H9 (cell line): ENCODE measurements around the gene LPP. TPM values are rescaled to one million over a fixed set of nuclear protein-coding genes. Genes with fewer than 3 reads are reported as not detected.

Experiments
- DNase-seq: peaks from one replicate; pipeline ENCODE4 v3.0.0-alpha.2; 2017
- H2AFZ ChIP-seq: one replicate; pipeline ENCODE4 v1.6.1; 2013; ENCODE audit warnings: mild to moderate bottlenecking, low read length, control low read depth, moderate library complexity
- H2AK5ac ChIP-seq: 2 replicates; pipeline ENCODE4 v1.6.1; 2013; ENCODE audit warnings: low read length, control low read depth, mixed read lengths; ENCODE audit not compliant: insufficient read length
- H2BK120ac ChIP-seq: one replicate; pipeline ENCODE4 v1.6.1; 2013; ENCODE audit warnings: low read depth, mild to moderate bottlenecking, low read length, control low read depth, inconsistent platforms; ENCODE audit not compliant: poor library complexity, severe bottlenecking
- H2BK12ac ChIP-seq: 2 replicates; pipeline ENCODE4 v1.6.1; 2013; ENCODE audit warnings: low read length, control low read depth, mixed read lengths, low read depth; ENCODE audit not compliant: insufficient read length
- H2BK15ac ChIP-seq: 2 replicates; pipeline ENCODE4 v1.6.1; 2013; ENCODE audit warnings: low read depth, low read length, control low read depth
- H2BK20ac ChIP-seq: one replicate; pipeline ENCODE4 v1.6.1; 2013; ENCODE audit warnings: low read depth, mild to moderate bottlenecking, low read length, control low read depth, inconsistent platforms; ENCODE audit not compliant: poor library complexity, severe bottlenecking
- H2BK5ac ChIP-seq: 2 replicates; pipeline ENCODE4 v1.6.1; 2013; ENCODE audit warnings: low read length, control low read depth, mixed read lengths; ENCODE audit not compliant: insufficient read length
- H3K14ac ChIP-seq: 2 replicates; pipeline ENCODE4 v1.6.1; 2013; ENCODE audit warnings: low read length, control low read depth; ENCODE audit not compliant: insufficient read depth
- H3K18ac ChIP-seq: 2 replicates; pipeline ENCODE4 v1.6.1; 2013; ENCODE audit warnings: low read depth, mild to moderate bottlenecking, mixed read lengths, low read length, control low read depth; ENCODE audit not compliant: insufficient read length
- H3K23ac ChIP-seq: 2 replicates; pipeline ENCODE4 v1.6.1; 2013; ENCODE audit warnings: low read length, control low read depth, mixed read lengths, low read depth; ENCODE audit not compliant: insufficient read length
- H3K23me2 ChIP-seq: 2 replicates; pipeline ENCODE4 v1.6.1; 2013; ENCODE audit warnings: low read depth, mild to moderate bottlenecking, mixed read lengths, low read length, control low read depth; ENCODE audit not compliant: insufficient read length, poor library complexity, severe bottlenecking
- H3K27ac ChIP-seq: 2 replicates; pipeline ENCODE4 v1.5.1; 2013; ENCODE audit warnings: low read length, control low read depth, mixed read lengths, low read depth; ENCODE audit not compliant: insufficient read length
- H3K27me3 ChIP-seq: 2 replicates; pipeline ENCODE4 v1.6.1; 2013; ENCODE audit warnings: low read length, control low read depth, inconsistent platforms; ENCODE audit not compliant: insufficient read depth
- H3K4ac ChIP-seq: 2 replicates; pipeline ENCODE4 v1.6.1; 2013; ENCODE audit warnings: low read depth, mild to moderate bottlenecking, control low read depth, inconsistent platforms, low read length, moderate library complexity
- H3K4me1 ChIP-seq: 2 replicates; pipeline ENCODE4 v1.6.1; 2013; ENCODE audit warnings: low read length, control low read depth, inconsistent platforms; ENCODE audit not compliant: insufficient read depth
- H3K4me2 ChIP-seq: 2 replicates; pipeline ENCODE4 v1.6.1; 2013; ENCODE audit warnings: low read length, control low read depth, mixed read lengths; ENCODE audit not compliant: insufficient read length, insufficient read depth
- H3K56ac ChIP-seq: 2 replicates; pipeline ENCODE4 v1.6.1; 2013; ENCODE audit warnings: low read depth, mild to moderate bottlenecking, mixed read lengths, low read length, control low read depth; ENCODE audit not compliant: insufficient read length
- H3K79me1 ChIP-seq: 2 replicates; pipeline ENCODE4 v1.6.1; 2013; ENCODE audit warnings: low read depth, mild to moderate bottlenecking, moderate library complexity, low read length, control low read depth, inconsistent platforms; ENCODE audit not compliant: insufficient read depth, poor library complexity, severe bottlenecking
- H3K79me2 ChIP-seq: 2 replicates; pipeline ENCODE4 v1.6.1; 2013; ENCODE audit warnings: low read length, control low read depth, inconsistent platforms; ENCODE audit not compliant: insufficient read depth
- H3K9ac ChIP-seq: 2 replicates; pipeline ENCODE4 v1.6.1; 2013; ENCODE audit warnings: low read length, control low read depth, mixed read lengths; ENCODE audit not compliant: insufficient read length; ENCODE audit errors: extremely low read depth
- H3K9me3 ChIP-seq: one replicate; pipeline ENCODE4 v1.6.1; 2013; ENCODE audit warnings: low read depth, low read length, inconsistent platforms; ENCODE audit not compliant: control insufficient read depth
- H3T11ph ChIP-seq: one replicate; pipeline ENCODE4 v1.6.1; 2013; ENCODE audit warnings: mild to moderate bottlenecking, low read length, control low read depth, inconsistent platforms
- H4K20me1 ChIP-seq: one replicate; pipeline ENCODE4 v1.6.1; 2013; ENCODE audit not compliant: control insufficient read depth, insufficient read length, insufficient read depth
- H4K5ac ChIP-seq: 2 replicates; pipeline ENCODE4 v1.6.1; 2013; ENCODE audit warnings: low read depth, mild to moderate bottlenecking, mixed read lengths, low read length, control low read depth; ENCODE audit not compliant: insufficient read length
- H4K8ac ChIP-seq: replicated peaks from 2 replicates; pipeline ENCODE4 v1.6.1; 2013; ENCODE audit warnings: low read length, control low read depth, mixed read lengths, low read depth; ENCODE audit not compliant: insufficient read length
- H4K91ac ChIP-seq: 2 replicates; pipeline ENCODE4 v1.6.1; 2013; ENCODE audit warnings: low read depth, mild to moderate bottlenecking, moderate library complexity, mixed read lengths, low read length, control low read depth; ENCODE audit not compliant: insufficient read length
- H3K27ac Mint-ChIP-seq, 3 experiments: 2 replicates in 2 of 3; 3 replicates in 1 of 3; pipeline ENCODE4 v1.8.0; 2020 to 2021; ENCODE audit warnings: mixed read lengths in 3 of 3, mild to moderate bottlenecking in 1 of 3, moderate library complexity in 1 of 3
- H3K27me3 Mint-ChIP-seq: 2 replicates; pipeline ENCODE4 v1.8.0; 2021; ENCODE audit warnings: low read depth, mild to moderate bottlenecking, moderate library complexity, mixed read lengths
- H3K36me3 Mint-ChIP-seq, 3 experiments: 2 replicates in 2 of 3; 3 replicates in 1 of 3; pipeline ENCODE4 v1.8.0; 2020 to 2021; ENCODE audit warnings: low read depth in 3 of 3, mixed read lengths in 3 of 3; ENCODE audit not compliant: insufficient read depth in 1 of 3
- H3K4me1 Mint-ChIP-seq, 2 experiments: 2 replicates each; pipeline ENCODE4 v1.8.0; 2020; ENCODE audit warnings: mixed read lengths in 2 of 2
- H3K4me3 Mint-ChIP-seq, 2 experiments: 2 replicates in 1 of 2; 3 replicates in 1 of 2; pipeline ENCODE4 v1.8.0; 2020 to 2021; ENCODE audit warnings: mild to moderate bottlenecking in 2 of 2, mixed read lengths in 2 of 2, moderate library complexity in 1 of 2
- H3K9me3 Mint-ChIP-seq, 2 experiments: 2 replicates in 1 of 2; 3 replicates in 1 of 2; pipeline ENCODE4 v1.8.0; 2020; ENCODE audit warnings: mild to moderate bottlenecking in 2 of 2, mixed read lengths in 2 of 2, moderate library complexity in 1 of 2
- total RNA-seq: library from RNA; stranded (reverse); gene quantifications from 2 replicates; pipeline ENCODE4 v1.2.1, GENCODE V29; 2021
- TF ChIP-seq, protein P1 (sequence below): fragments of 200-600 bp; sonication (generic); conservative IDR thresholded peaks from 3 replicates; pipeline ENCODE4 v1.8.0; 2021; ENCODE audit warnings: antibody characterized with exemption, mild to moderate bottlenecking

Gene LPP
- total RNA-seq, 1 experiment from 2014 or later: 64.6 TPM

DNA sequence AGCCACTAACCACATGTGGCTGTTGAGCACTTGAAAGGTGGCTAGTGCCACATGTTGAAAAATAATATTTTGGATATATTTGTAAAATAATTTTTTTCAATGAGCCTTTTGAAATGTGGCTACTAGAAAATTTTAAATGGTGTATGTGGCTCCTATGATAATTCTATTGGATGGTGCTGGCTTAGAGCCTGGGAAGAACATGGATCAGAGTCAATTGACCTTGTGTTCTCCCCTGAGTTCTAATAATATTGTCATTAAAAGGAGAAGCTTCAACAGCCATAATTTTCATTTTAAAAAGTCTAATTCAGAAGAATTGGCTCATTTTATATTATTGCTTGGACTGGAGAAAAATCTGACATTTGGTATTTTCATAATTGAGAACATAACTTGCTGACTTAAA is 167.3 kb downstream of the LPP start:
- Mint-ChIP-seq H3K27ac (no peak overlapping the region), H3K4me3 (no peak overlapping the region), H3K36me3 (no peaks in the 10 kb centered on the region), H3K9me3 (no peaks in the 10 kb centered on the region), H3K27me3 (no peaks in the 10 kb centered on the region), H3K4me1 (no peaks in the 10 kb centered on the region; a peak in 1 of 4 replicates)
- no peak overlapping the region for H2BK5ac ChIP-seq
- no peak overlapping the region for H3K27ac ChIP-seq
- H3K9ac ChIP-seq: no peak overlapping the region
- H3K79me1 ChIP-seq: peaks cover 3% of the 10 kb centered on the region
- H3K4me1 ChIP-seq: no peaks in the 10 kb centered on the region
- no peak overlapping the region for H2BK12ac ChIP-seq
- no peak overlapping the region for H3K4me2 ChIP-seq
- no peaks in the 10 kb centered on the region for H3K23me2 ChIP-seq
- no peak overlapping the region for H4K91ac ChIP-seq
- H3K18ac ChIP-seq: no peak overlapping the region
- H4K20me1 ChIP-seq: no peaks in the 10 kb centered on the region
- DNase-seq: no peak
- no peak overlapping the region for H3T11ph ChIP-seq
- no peak overlapping the region for H2BK20ac ChIP-seq
- H3K79me2 ChIP-seq: peaks cover 2% of the 10 kb centered on the region; the same call in 1 of the 2 replicates
- H2BK15ac ChIP-seq: no peak overlapping the region
- no peak overlapping the region for H2AFZ ChIP-seq
- H2AK5ac ChIP-seq: no peak overlapping the region
- H3K4ac ChIP-seq: no peak overlapping the region
- TF ChIP-seq, protein P1, sequence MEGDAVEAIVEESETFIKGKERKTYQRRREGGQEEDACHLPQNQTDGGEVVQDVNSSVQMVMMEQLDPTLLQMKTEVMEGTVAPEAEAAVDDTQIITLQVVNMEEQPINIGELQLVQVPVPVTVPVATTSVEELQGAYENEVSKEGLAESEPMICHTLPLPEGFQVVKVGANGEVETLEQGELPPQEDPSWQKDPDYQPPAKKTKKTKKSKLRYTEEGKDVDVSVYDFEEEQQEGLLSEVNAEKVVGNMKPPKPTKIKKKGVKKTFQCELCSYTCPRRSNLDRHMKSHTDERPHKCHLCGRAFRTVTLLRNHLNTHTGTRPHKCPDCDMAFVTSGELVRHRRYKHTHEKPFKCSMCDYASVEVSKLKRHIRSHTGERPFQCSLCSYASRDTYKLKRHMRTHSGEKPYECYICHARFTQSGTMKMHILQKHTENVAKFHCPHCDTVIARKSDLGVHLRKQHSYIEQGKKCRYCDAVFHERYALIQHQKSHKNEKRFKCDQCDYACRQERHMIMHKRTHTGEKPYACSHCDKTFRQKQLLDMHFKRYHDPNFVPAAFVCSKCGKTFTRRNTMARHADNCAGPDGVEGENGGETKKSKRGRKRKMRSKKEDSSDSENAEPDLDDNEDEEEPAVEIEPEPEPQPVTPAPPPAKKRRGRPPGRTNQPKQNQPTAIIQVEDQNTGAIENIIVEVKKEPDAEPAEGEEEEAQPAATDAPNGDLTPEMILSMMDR: no peak
- H3K14ac ChIP-seq: no peak overlapping the region
- no peaks in the 10 kb centered on the region for H3K9me3 ChIP-seq
- H4K5ac ChIP-seq: no peak overlapping the region
- H3K56ac ChIP-seq: no peak overlapping the region
- H3K27me3 ChIP-seq: no peaks in the 10 kb centered on the region
- no peak overlapping the region for H3K23ac ChIP-seq
- H2BK120ac ChIP-seq: no peak overlapping the region
- no peak overlapping the region for H4K8ac ChIP-seq
